Measurements from ENCODE around the gene LHPP.

GRCh38 chr10:124652200-124652599 lies 190.6 kb downstream of the LHPP start:
- TF ChIP-seq POLR2A (IDR thresholded peaks at IDR 0.05; ENCODE audit: low read depth, low read length) (no peak), POLR2AphosphoS5 (IDR thresholded peaks at IDR 0.05; ENCODE audit: low read depth, low read length) (no peak)
